SU-DHL-6 (cell line): Measurements from ENCODE around the gene MPPED2.

Experiments used
- H2AFZ ChIP-seq: fragments of 200-600 bp; sonication (generic); 2 replicates; pipeline ENCODE4 v1.6.1; 2014; ENCODE audit warnings: low read depth, mild to moderate bottlenecking, moderate library complexity, mixed read lengths, antibody characterized with exemption, low read length; ENCODE audit not compliant: severe bottlenecking
- H3F3A ChIP-seq: fragments of 200-600 bp; shearing (Covaris generic); 2 replicates; pipeline ENCODE4 v1.6.0; 2016; ENCODE audit warnings: antibody characterized with exemption, mild to moderate bottlenecking; ENCODE audit not compliant: insufficient read depth
- H3K27ac ChIP-seq: fragments of 200-600 bp; sonication (generic); 2 replicates; pipeline ENCODE4 v1.5.1; 2016; ENCODE audit warnings: low read depth, mild to moderate bottlenecking, low read length, moderate library complexity, mixed read lengths
- H3K27me3 ChIP-seq: fragments of 200-600 bp; sonication (generic), shearing (Covaris generic); 2 replicates; pipeline ENCODE4 v1.6.0; 2014; ENCODE audit warnings: mild to moderate bottlenecking, low read length
- H3K36me3 ChIP-seq: fragments of 200-600 bp; sonication (generic); 2 replicates; pipeline ENCODE4 v1.6.1; 2014; ENCODE audit warnings: mild to moderate bottlenecking, low read length, mixed read lengths
- H3K4me2 ChIP-seq: fragments of 300-600, 200-600 bp; shearing (Covaris generic), sonication (generic); 2 replicates; pipeline ENCODE4 v1.6.0; 2014; ENCODE audit warnings: low read length, low read depth, mild to moderate bottlenecking; ENCODE audit not compliant: poor library complexity, severe bottlenecking
- H3K4me3 ChIP-seq: fragments of 200-600 bp; sonication (generic); 2 replicates; pipeline ENCODE4 v1.5.1; 2014; ENCODE audit warnings: antibody characterized with exemption, low read length, mild to moderate bottlenecking, mixed read lengths; ENCODE audit not compliant: insufficient read depth, poor library complexity, severe bottlenecking
- H3K79me2 ChIP-seq: fragments of 200-600 bp; sonication (generic); 2 replicates; pipeline ENCODE4 v1.6.1; 2014; ENCODE audit warnings: mild to moderate bottlenecking, low read length, moderate library complexity; ENCODE audit not compliant: insufficient read depth
- H3K9ac ChIP-seq: fragments of 200-600 bp; sonication (generic); 2 replicates; pipeline ENCODE4 v1.7.0; 2014; ENCODE audit warnings: mild to moderate bottlenecking, low read length
- H3K9me2 ChIP-seq: fragments of 200-600 bp; sonication (generic); replicated peaks from 2 replicates; pipeline ENCODE4 v1.6.1; 2014; ENCODE audit warnings: low read length; ENCODE audit not compliant: insufficient read depth
- H3K9me3 ChIP-seq: fragments of 200-600 bp; sonication (generic); 2 replicates; pipeline ENCODE4 v1.6.1; 2014; ENCODE audit warnings: low read length, mixed read lengths; ENCODE audit not compliant: insufficient read depth
- H4K20me1 ChIP-seq: fragments of 200-600 bp; sonication (generic); 2 replicates; pipeline ENCODE4 v1.6.1; 2014; ENCODE audit warnings: low read depth, mild to moderate bottlenecking, antibody characterized with exemption, low read length, moderate library complexity, mixed read lengths
- EZH2phosphoT487 ChIP-seq: fragments of 200-600 bp; sonication (generic), shearing (Covaris generic); conservative IDR thresholded peaks from 2 replicates; pipeline ENCODE4 v1.6.1; 2018; ENCODE audit warnings: mild to moderate bottlenecking, antibody characterized with exemption, low read length, moderate library complexity, mixed read lengths
- TF ChIP-seq, protein P1 (sequence below): fragments of 200-600 bp; sonication (generic); IDR thresholded peaks from one replicate; pipeline ENCODE4 v1.5.1; 2017; ENCODE audit warnings: antibody characterized with exemption, mild to moderate bottlenecking, low read length, moderate library complexity; ENCODE audit not compliant: insufficient read depth, poor library complexity, severe bottlenecking

MPPED2 gene

DNA sequence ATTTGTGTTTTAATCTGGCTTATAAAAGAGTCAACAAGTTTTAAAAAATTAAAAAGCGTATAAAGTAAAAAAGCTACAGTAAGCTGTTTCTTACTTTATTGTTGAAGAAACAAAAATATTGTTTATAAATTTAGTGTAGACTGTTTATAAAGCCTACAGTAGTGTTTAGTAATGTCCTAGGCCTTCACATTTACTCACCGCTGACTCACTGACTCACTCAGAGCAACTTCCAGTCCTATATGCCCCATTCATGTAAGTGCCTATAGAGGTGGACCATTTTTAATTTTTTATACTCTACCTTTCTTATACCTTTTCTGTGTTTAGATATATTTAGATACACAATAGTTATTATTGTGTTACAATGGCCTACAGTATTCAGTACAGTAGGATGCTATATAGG lies 12.2 kb downstream of the MPPED2 start:
- Histone ChIP-seq H3K27me3 (no peaks in the 10 kb centered on the region), H3F3A (no peaks in the 10 kb centered on the region), H3K9me3 (no peaks in the 10 kb centered on the region), H3K36me3 (no peaks in the 10 kb centered on the region), H3K4me2 (no peak overlapping the region), H3K9ac (no peak overlapping the region), H3K4me3 (no peak overlapping the region), H4K20me1 (no peaks in the 10 kb centered on the region), H3K9me2 (no peaks in the 10 kb centered on the region), H3K27ac (no peak overlapping the region), H3K79me2 (no peaks in the 10 kb centered on the region), H2AFZ (no peak overlapping the region)
- TF ChIP-seq, protein P1, sequence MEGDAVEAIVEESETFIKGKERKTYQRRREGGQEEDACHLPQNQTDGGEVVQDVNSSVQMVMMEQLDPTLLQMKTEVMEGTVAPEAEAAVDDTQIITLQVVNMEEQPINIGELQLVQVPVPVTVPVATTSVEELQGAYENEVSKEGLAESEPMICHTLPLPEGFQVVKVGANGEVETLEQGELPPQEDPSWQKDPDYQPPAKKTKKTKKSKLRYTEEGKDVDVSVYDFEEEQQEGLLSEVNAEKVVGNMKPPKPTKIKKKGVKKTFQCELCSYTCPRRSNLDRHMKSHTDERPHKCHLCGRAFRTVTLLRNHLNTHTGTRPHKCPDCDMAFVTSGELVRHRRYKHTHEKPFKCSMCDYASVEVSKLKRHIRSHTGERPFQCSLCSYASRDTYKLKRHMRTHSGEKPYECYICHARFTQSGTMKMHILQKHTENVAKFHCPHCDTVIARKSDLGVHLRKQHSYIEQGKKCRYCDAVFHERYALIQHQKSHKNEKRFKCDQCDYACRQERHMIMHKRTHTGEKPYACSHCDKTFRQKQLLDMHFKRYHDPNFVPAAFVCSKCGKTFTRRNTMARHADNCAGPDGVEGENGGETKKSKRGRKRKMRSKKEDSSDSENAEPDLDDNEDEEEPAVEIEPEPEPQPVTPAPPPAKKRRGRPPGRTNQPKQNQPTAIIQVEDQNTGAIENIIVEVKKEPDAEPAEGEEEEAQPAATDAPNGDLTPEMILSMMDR, result no peak
- TF ChIP-seq EZH2phosphoT487, result no peak

DNA sequence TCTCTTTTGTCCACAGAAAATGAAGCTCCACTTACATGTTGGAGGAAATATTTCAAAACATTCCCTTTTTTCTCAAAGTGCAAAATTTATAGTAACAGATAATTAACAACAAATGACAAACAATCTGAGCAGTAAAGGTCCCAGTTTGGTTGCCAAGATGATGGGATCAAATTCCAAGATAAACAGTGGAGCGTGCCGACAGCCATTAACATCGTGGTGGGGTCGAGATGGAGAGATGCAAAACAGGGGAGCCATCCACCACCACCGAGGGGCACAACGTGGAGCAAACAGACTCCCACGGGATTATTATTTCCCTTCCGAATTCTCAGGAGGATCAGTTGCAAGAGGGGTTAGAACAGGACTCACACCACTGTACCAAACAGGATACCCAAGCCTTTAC lies 17.2 kb downstream of the MPPED2 start:
- Histone ChIP-seq H4K20me1 (no peaks in the 10 kb centered on the region), H3K4me3 (no peak overlapping the region), H3K9ac (no peak overlapping the region), H2AFZ (no peak overlapping the region), H3K9me3 (no peaks in the 10 kb centered on the region), H3K27ac (no peak overlapping the region), H3K4me2 (no peak overlapping the region), H3K27me3 (no peaks in the 10 kb centered on the region), H3F3A (no peaks in the 10 kb centered on the region), H3K79me2 (no peaks in the 10 kb centered on the region), H3K36me3 (no peaks in the 10 kb centered on the region), H3K9me2 (no peaks in the 10 kb centered on the region)
- no peak for TF ChIP-seq EZH2phosphoT487
- TF ChIP-seq, protein P1, result no peak

DNA sequence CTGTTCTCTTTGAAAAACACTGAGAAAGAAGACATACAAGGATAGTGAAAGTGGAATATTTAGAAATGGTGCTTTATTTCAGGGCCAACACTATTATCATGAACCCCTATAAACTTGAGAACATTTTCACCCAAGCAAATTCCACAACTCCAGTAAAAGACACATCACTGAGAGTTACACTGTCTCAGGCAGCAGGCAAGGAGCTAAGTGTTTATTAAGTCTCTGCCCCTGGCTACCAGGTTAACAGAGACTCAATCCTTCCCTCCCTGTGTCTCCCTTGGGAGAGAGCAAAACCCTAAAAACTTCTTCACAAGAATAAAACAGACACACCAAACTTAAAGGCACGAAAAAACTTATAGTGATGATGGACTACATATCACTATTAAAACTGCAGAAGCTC lies 18.5 kb downstream of the MPPED2 start:
- Histone ChIP-seq H3K36me3 (no peaks in the 10 kb centered on the region), H3K27ac (no peak overlapping the region)
- TF ChIP-seq EZH2phosphoT487, result no peak
- TF ChIP-seq, protein P1, result no peak

DNA sequence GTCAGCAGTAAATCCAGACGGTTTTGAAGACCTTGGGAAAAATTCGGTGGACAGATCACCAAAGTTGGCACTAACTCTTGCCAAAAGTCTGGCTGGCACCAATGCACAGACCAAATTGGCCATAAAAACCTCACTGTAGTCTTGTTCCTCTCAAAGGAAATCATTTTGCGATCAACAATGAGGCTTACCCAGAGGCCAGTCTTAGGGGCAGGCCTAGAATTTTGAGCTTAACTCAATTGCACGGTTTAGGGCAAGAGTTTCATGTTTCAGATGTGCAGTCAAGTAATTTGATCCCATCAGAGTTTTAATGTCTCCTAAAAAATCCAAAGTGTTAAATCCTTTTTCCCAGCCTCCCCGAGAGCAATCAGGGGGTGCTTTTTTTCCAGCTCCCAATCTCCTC lies 19.0 kb downstream of the MPPED2 start:
- Histone ChIP-seq H3K4me3 (no peak overlapping the region), H3K9me2 (no peaks in the 10 kb centered on the region), H3K27ac (no peak overlapping the region), H2AFZ (no peak overlapping the region), H3K4me2 (no peak overlapping the region), H3K9ac (no peak overlapping the region), H4K20me1 (no peaks in the 10 kb centered on the region), H3K9me3 (no peaks in the 10 kb centered on the region), H3K79me2 (no peaks in the 10 kb centered on the region), H3F3A (no peaks in the 10 kb centered on the region), H3K27me3 (no peaks in the 10 kb centered on the region), H3K36me3 (no peaks in the 10 kb centered on the region)
- no peak for TF ChIP-seq EZH2phosphoT487
- TF ChIP-seq, protein P1, result no peak

More for the DNA sequence above, 18.5 kb downstream of the MPPED2 start:
- Histone ChIP-seq H3K9me2 (no peaks in the 10 kb centered on the region), H3K4me3 (no peak overlapping the region), H3F3A (no peaks in the 10 kb centered on the region), H3K27me3 (no peaks in the 10 kb centered on the region), H4K20me1 (no peaks in the 10 kb centered on the region), H3K79me2 (no peaks in the 10 kb centered on the region), H3K9me3 (no peaks in the 10 kb centered on the region), H3K4me2 (no peak overlapping the region), H2AFZ (no peak overlapping the region), H3K9ac (no peak overlapping the region)
